H1 (cell line): ENCODE data around the gene TEX36. TPM values are rescaled to one million over a fixed set of nuclear protein-coding genes. Genes with fewer than 3 reads are reported as not detected.

Experiments
- CTCF ChIA-PET: fragments of 300-600 bp; sonication (Branson Sonifier 250); formaldehyde crosslinking; loops from one replicate; lab custom pipeline; 2021; ENCODE audit not compliant: partially characterized antibody; lab: Charles Lee
- POLR2A ChIA-PET: fragments of 300-600 bp; sonication (Branson Sonifier 250); formaldehyde crosslinking; loops from one replicate; lab custom pipeline; 2021; ENCODE audit warnings: inconsistent platforms; ENCODE audit not compliant: partially characterized antibody; lab: Charles Lee
- DNase-seq, 2 experiments: peaks; one replicate each; pipeline versions ENCODE4 v3.0.0 to v3.0.0-alpha.2; 2010 to 2022; ENCODE audit warnings: low spot score in 2 of 2, low read depth in 1 of 2, mixed read lengths in 1 of 2
- FAIRE-seq: peaks from 2 replicates; lab custom pipeline; 2011; peaks lifted over from hg19 to GRCh38; lab: Jason Lieb, UNC
- H2AFZ ChIP-seq: 2 replicates; pipeline ENCODE4 v1.8.1; 2012; ENCODE audit warnings: low read length, inconsistent platforms
- H2AK5ac ChIP-seq: 2 replicates; pipeline ENCODE4 v1.6.1; 2013; ENCODE audit warnings: low read depth, low read length
- H2BK120ac ChIP-seq: replicated peaks from 2 replicates; pipeline ENCODE3; 2013; ENCODE audit warnings: low read depth, low read length, inconsistent platforms
- H2BK12ac ChIP-seq: 2 replicates; pipeline ENCODE4 v1.6.1; 2013; ENCODE audit warnings: low read depth, low read length
- H2BK15ac ChIP-seq: 2 replicates; pipeline ENCODE4 v1.6.1; 2013; ENCODE audit warnings: low read length
- H2BK20ac ChIP-seq: 2 replicates; pipeline ENCODE4 v1.6.1; 2013; ENCODE audit warnings: low read length
- H2BK5ac ChIP-seq: 2 replicates; pipeline ENCODE4 v1.6.1; 2013; ENCODE audit warnings: low read depth, low read length
- H3K14ac ChIP-seq: 2 replicates; pipeline ENCODE4 v1.6.1; 2013; ENCODE audit warnings: inconsistent platforms; ENCODE audit not compliant: insufficient read length
- H3K18ac ChIP-seq: 2 replicates; pipeline ENCODE4 v1.6.1; 2013; ENCODE audit warnings: low read length; ENCODE audit errors: extremely low read depth
- H3K23ac ChIP-seq: 2 replicates; pipeline ENCODE4 v1.6.1; 2013; ENCODE audit warnings: inconsistent platforms; ENCODE audit not compliant: insufficient read length
- H3K23me2 ChIP-seq: 2 replicates; pipeline ENCODE4 v1.6.1; 2013; ENCODE audit warnings: low read depth, low read length
- H3K27ac ChIP-seq: 2 replicates; pipeline ENCODE4 v1.6.1; 2011; ENCODE audit warnings: low read depth, low read length, inconsistent platforms
- H3K27me3 ChIP-seq, 4 experiments: replicated peaks in 1 of 4; 1 replicate in 1 of 4; 2 replicates in 3 of 4; pipeline versions ENCODE4 v1.6.1 to v1.8.1; 2011 to 2013; ENCODE audit warnings: low read length in 3 of 4, mild to moderate bottlenecking in 3 of 4, inconsistent platforms in 2 of 4, mixed read lengths in 2 of 4, moderate library complexity in 1 of 4; ENCODE audit not compliant: control insufficient read depth in 3 of 4, insufficient read depth in 3 of 4; ENCODE audit errors: extremely low read depth in 1 of 4
- H3K36me3 ChIP-seq, 4 experiments: 2 replicates each; pipeline versions ENCODE4 v1.6.1 to v1.8.1; 2011 to 2013; ENCODE audit warnings: mild to moderate bottlenecking in 4 of 4, low read length in 3 of 4, moderate library complexity in 2 of 4, control low read depth in 1 of 4, inconsistent platforms in 1 of 4; ENCODE audit not compliant: insufficient read depth in 4 of 4, control insufficient read depth in 2 of 4
- H3K4ac ChIP-seq: replicated peaks from 2 replicates; pipeline ENCODE3; 2013; ENCODE audit warnings: low read length, low read depth, mixed read lengths, inconsistent platforms; ENCODE audit not compliant: insufficient read length
- H3K4me1 ChIP-seq, 4 experiments: replicated peaks in 1 of 4; 1 replicate in 1 of 4; 2 replicates in 3 of 4; pipeline versions ENCODE4 v1.6.1 to v1.8.1; 2011 to 2013; ENCODE audit warnings: low read length in 3 of 4, inconsistent platforms in 2 of 4, mixed read lengths in 1 of 4; ENCODE audit not compliant: insufficient read depth in 4 of 4, control insufficient read depth in 3 of 4
- H3K4me2 ChIP-seq, 2 experiments: 2 replicates each; pipeline versions ENCODE4 v1.6.1 to v1.8.1; 2011 to 2013; ENCODE audit warnings: low read depth in 2 of 2, low read length in 2 of 2, control low read depth in 1 of 2, inconsistent platforms in 1 of 2, mild to moderate bottlenecking in 1 of 2; ENCODE audit not compliant: insufficient read depth in 1 of 2
- H3K4me3 ChIP-seq, 4 experiments: fragments of 200-600, 300-600 bp in 1 of 4; sonication (generic), shearing (Covaris generic), sonication (Bioruptor Twin) in 1 of 4; 2 replicates each; pipeline versions ENCODE4 v1.5.1 to v1.8.1; 2011 to 2016; ENCODE audit warnings: low read length in 4 of 4, low read depth in 3 of 4, control low read depth in 2 of 4, inconsistent platforms in 2 of 4, mild to moderate bottlenecking in 2 of 4, mixed read lengths in 1 of 4, moderate library complexity in 1 of 4; ENCODE audit not compliant: insufficient read depth in 2 of 4; ENCODE audit errors: extremely low read depth in 1 of 4
- H3K56ac ChIP-seq: replicated peaks from 2 replicates; pipeline ENCODE3; 2013; ENCODE audit warnings: low read depth, mild to moderate bottlenecking, mixed read lengths, low read length, inconsistent platforms; ENCODE audit not compliant: insufficient read length
- H3K79me1 ChIP-seq: 2 replicates; pipeline ENCODE4 v1.6.1; 2013; ENCODE audit warnings: low read depth, low read length, control low read depth
- H3K79me2 ChIP-seq, 2 experiments: 2 replicates each; pipeline versions ENCODE4 v1.6.1 to v1.8.1; 2012 to 2013; ENCODE audit warnings: low read length in 2 of 2, mild to moderate bottlenecking in 2 of 2, inconsistent platforms in 1 of 2; ENCODE audit not compliant: insufficient read depth in 2 of 2, control insufficient read depth in 1 of 2
- H3K9ac ChIP-seq, 4 experiments: replicated peaks in 1 of 4; 1 replicate in 1 of 4; 2 replicates in 3 of 4; pipeline versions ENCODE4 v1.6.1 to v1.8.1; 2011 to 2013; ENCODE audit warnings: low read depth in 3 of 4, low read length in 3 of 4, control low read depth in 2 of 4, mild to moderate bottlenecking in 2 of 4, moderate library complexity in 2 of 4, inconsistent platforms in 1 of 4; ENCODE audit errors: extremely low read depth in 1 of 4
- H3K9me3 ChIP-seq, 2 experiments: 2 replicates each; pipeline versions ENCODE4 v1.6.1 to v1.8.1; 2012 to 2013; ENCODE audit warnings: mild to moderate bottlenecking in 2 of 2, moderate library complexity in 2 of 2, control low read depth in 1 of 2, inconsistent platforms in 1 of 2, low read depth in 1 of 2, low read length in 1 of 2, mixed read lengths in 1 of 2; ENCODE audit not compliant: insufficient read depth in 2 of 2
- H4K20me1 ChIP-seq, 2 experiments: replicated peaks in 1 of 2; 2 replicates each; pipeline versions ENCODE3 to v1.8.1; 2011 to 2013; ENCODE audit warnings: inconsistent platforms in 2 of 2, low read length in 2 of 2, mild to moderate bottlenecking in 1 of 2; ENCODE audit not compliant: insufficient read depth in 2 of 2, control insufficient read depth in 1 of 2
- H4K5ac ChIP-seq: 2 replicates; pipeline ENCODE4 v1.6.1; 2013; ENCODE audit warnings: low read length, low read depth, mixed read lengths, inconsistent platforms; ENCODE audit not compliant: insufficient read length
- H4K8ac ChIP-seq: 2 replicates; pipeline ENCODE4 v1.8.0; 2013; ENCODE audit warnings: mild to moderate bottlenecking, moderate library complexity, low read length, inconsistent platforms; ENCODE audit not compliant: insufficient read depth; ENCODE audit errors: extremely low read depth
- H4K91ac ChIP-seq: replicated peaks from 2 replicates; pipeline ENCODE3; 2013; ENCODE audit warnings: low read length, mixed read lengths, inconsistent platforms; ENCODE audit not compliant: insufficient read length
- BCL11A ChIP-seq, 2 experiments: IDR thresholded peaks; one replicate each; pipeline ENCODE4 v1.6.1; 2011; ENCODE audit warnings: low read depth in 2 of 2, low read length in 2 of 2, mild to moderate bottlenecking in 2 of 2
- FOSL1 ChIP-seq: IDR thresholded peaks from 2 replicates; pipeline ENCODE4 v1.6.1; 2011; ENCODE audit warnings: mild to moderate bottlenecking, low read depth, low read length, moderate library complexity; ENCODE audit not compliant: insufficient read depth
- NRF1 ChIP-seq: IDR thresholded peaks from 2 replicates; pipeline ENCODE4 v1.6.1; 2011; ENCODE audit warnings: mild to moderate bottlenecking, low read depth, low read length, improper control_type of control experiment
- POLR2AphosphoS5 ChIP-seq: IDR thresholded peaks from 2 replicates; pipeline ENCODE4 v1.6.1; 2011; ENCODE audit warnings: low read depth, low read length
- RBBP5 ChIP-seq: IDR thresholded peaks from 2 replicates; pipeline ENCODE4 v1.7.1; 2012; ENCODE audit warnings: low read depth, mild to moderate bottlenecking, inconsistent platforms, low read length, moderate library complexity, borderline replicate concordance
- SUZ12 ChIP-seq: fragments of 200-600 bp; sonication (generic); IDR thresholded peaks from 2 replicates; pipeline ENCODE4 v1.6.1; 2012; ENCODE audit warnings: mild to moderate bottlenecking, inconsistent platforms, low read length, moderate library complexity, mixed read lengths
- YY1 ChIP-seq: IDR thresholded peaks from 2 replicates; pipeline ENCODE4 v1.6.1; 2011; ENCODE audit warnings: low read depth, mild to moderate bottlenecking, low read length
- WGBS, 2 experiments: shearing (Covaris generic) in 1 of 2; methylation state at CpG; one replicate each; pipeline versions ENCODE4 v1.1.6 to v1.1.7; 2013 to 2015; ENCODE audit warnings: low lambda C conversion rate in 2 of 2, mixed read lengths in 2 of 2, inconsistent platforms in 1 of 2, low coverage in 1 of 2, missing lambda C conversion rate in 1 of 2; ENCODE audit not compliant: insufficient replicate concordance in 2 of 2, insufficient coverage in 1 of 2, insufficient read length in 1 of 2; ENCODE audit errors: extremely low coverage in 1 of 2, missing lambda C conversion rate in 1 of 2; 5-methylcytosine and 5-hydroxymethylcytosine counted together
- polyA plus RNA-seq, 7 experiments: library from polyadenylated mRNA; depleted of rRNA in 3 of 7; stranded (reverse) in 5 of 7; unstranded in 2 of 7; fragments of >200 nt in 5 of 7; fragments of 200-250 nt in 2 of 7; gene quantifications; 1 replicate in 5 of 7; 2 replicates in 1 of 7; 4 replicates in 1 of 7; pipeline versions ENCODE4 v1.2.1 to v1.2.3, GENCODE V29; 2011 to 2013; ENCODE audit warnings: missing spikeins in 2 of 7, mixed read lengths in 2 of 7
- total RNA-seq: library from RNA; stranded (reverse); fragmentation: NEBNext Ultra II Directional; extraction: Animal tissue kit (Norgen Biotek cat#: 25700); gene quantifications from 2 replicates; pipeline ENCODE4 v1.2.1, GENCODE V29; 2021

The TEX36 gene
- total and polyA plus RNA-seq, 2 of the 8 experiments (the other 6 are each of a cell fraction or from before 2014, with no cell fraction given), result not detected

DNA sequence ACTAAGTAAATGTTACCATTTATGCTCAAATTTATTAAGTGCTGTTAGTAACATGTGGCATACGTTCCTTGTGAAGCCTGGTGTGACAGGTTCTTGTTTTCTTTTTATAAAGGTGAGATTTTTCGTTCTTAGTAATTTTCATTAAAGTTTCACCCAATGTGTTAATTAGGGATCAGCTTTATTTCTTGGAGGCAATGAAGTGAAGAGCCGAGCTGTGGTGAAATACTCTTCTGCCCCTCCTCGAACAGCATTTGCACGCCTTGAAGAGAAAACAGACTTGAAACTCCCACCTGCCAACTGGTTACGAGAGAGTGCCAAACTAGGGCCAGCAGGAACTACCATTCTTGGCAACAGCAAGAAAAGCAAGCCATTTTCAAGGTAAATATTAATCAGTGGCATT, 38.1 kb upstream of the TEX36 start:
- ChIA-PET POLR2A (interaction anchor here (0.6 to 1.7 kb wide), 2 partner anchors 10 to 124 kb away, joined by 4 to 6 read pairs; no protein-coding TSS in a partner anchor), CTCF (no interaction called here)
- H4K8ac ChIP-seq, result no peak overlapping the region
- H4K91ac ChIP-seq, result no peak overlapping the region
- H2AFZ ChIP-seq, result no peak overlapping the region
- H2BK12ac ChIP-seq, result no peak overlapping the region
- WGBS, 2 experiments, result 92% methylated on average over 6 of the region's 6 CpGs; no CpG with 5 or more reads in 1 of the 2 experiments
- H3K9ac ChIP-seq, result no peak overlapping the region; a peak in 1 of 7 replicates
- H3K9me3 ChIP-seq, result peaks cover 0 to 4% of the 10 kb centered on the region in 2 experiments; a peak in 1 of 4 replicates
- H2BK20ac ChIP-seq, result no peak overlapping the region
- no peak overlapping the region for H3K14ac ChIP-seq
- peaks cover 1 to 3% of the 10 kb centered on the region in 2 experiments for H4K20me1 ChIP-seq
- H3K23me2 ChIP-seq, result peaks cover 2% of the 10 kb centered on the region
- H3K27me3 ChIP-seq, result no peaks in the 10 kb centered on the region
- no peak overlapping the region for H3K23ac ChIP-seq
- peaks cover 0 to 23% of the 10 kb centered on the region in 2 experiments; a peak in 2 of 4 replicates for H3K79me2 ChIP-seq
- no peak overlapping the region for H3K4ac ChIP-seq
- H4K5ac ChIP-seq, result no peak overlapping the region
- no peak overlapping the region for H3K27ac ChIP-seq
- no peaks in the 10 kb centered on the region; the same call in 1 of the 2 replicates for H3K79me1 ChIP-seq
- FAIRE-seq (no peak), DNase-seq (no peak)
- no peak overlapping the region for H3K18ac ChIP-seq
- no peak overlapping the region for H2BK15ac ChIP-seq
- H3K4me1 ChIP-seq, result peaks cover 0 to 2% (median 0%) of the 10 kb centered on the region in 4 experiments; a peak in 2 of 7 replicates
- no peak overlapping the region for H2BK5ac ChIP-seq
- H3K4me3 ChIP-seq, result peak overlapping the region in 1 of 4 experiments; percentile 98; a peak in 3 of 8 replicates
- H3K36me3 ChIP-seq, result peaks cover 18 to 51% (median 35%) of the 10 kb centered on the region in 4 experiments
- H2BK120ac ChIP-seq, result no peak overlapping the region
- no peak overlapping the region for H2AK5ac ChIP-seq
- H3K56ac ChIP-seq, result no peak overlapping the region
- H3K4me2 ChIP-seq, result peak overlapping the region; percentile 78 to 86; a peak in 2 of 4 replicates
- TF ChIP-seq NRF1 (no peak), BCL11A (IDR thresholded peaks at IDR 0.05; ENCODE audit: low read depth in 2 of 2, low read length in 2 of 2) (no peak), SUZ12 (no peak), FOSL1 (no peak), RBBP5 (no peak), YY1 (no peak), POLR2AphosphoS5 (no peak)
